CD4-positive, CD25-positive, alpha-beta regulatory T cell (primary cell): ENCODE measurements around the gene PCSK5. TPM values are rescaled to one million over a fixed set of nuclear protein-coding genes. Genes with fewer than 3 reads are reported as not detected.
"Not testable (repeated sequence)": the region's sequence is repeated elsewhere in the genome, so short reads cannot be mapped to it uniquely, and the experiment has no call there.

Source experiments
- ATAC-seq, 2 donors: fragments of 150-1000 bp; cut with Tn5 transposase; one replicate each; pipeline ENCODE4 v1.10.0; 2021; ENCODE audit warnings: low read depth in 2 of 2, moderate number of reproducible peaks in 2 of 2, moderate library complexity in 1 of 2
- DNase-seq, 3 donors: peaks; one replicate each; pipeline versions ENCODE4 v3.0.0 to v3.0.0-alpha.2; 2012 to 2022; ENCODE audit warnings: mixed read lengths in 1 of 3
- H3K27ac ChIP-seq: one replicate; pipeline ENCODE4 v1.7.0; 2013; ENCODE audit warnings: mild to moderate bottlenecking, low read length; ENCODE audit not compliant: insufficient read depth, poor library complexity, severe bottlenecking
- H3K27me3 ChIP-seq: one replicate; pipeline ENCODE4 v1.7.0; 2013; ENCODE audit warnings: low read length; ENCODE audit not compliant: control insufficient read depth, insufficient read depth
- H3K36me3 ChIP-seq: one replicate; pipeline ENCODE4 v1.7.0; 2013; ENCODE audit warnings: mild to moderate bottlenecking, low read length, moderate library complexity; ENCODE audit not compliant: control insufficient read depth, insufficient read depth
- H3K4me1 ChIP-seq: 2 replicates; pipeline ENCODE4 v1.7.0; 2013; ENCODE audit warnings: mild to moderate bottlenecking, low read length; ENCODE audit not compliant: insufficient read depth, control insufficient read depth, poor library complexity, severe bottlenecking
- H3K4me3 ChIP-seq: one replicate; pipeline ENCODE4 v1.7.0; 2013; ENCODE audit warnings: low read depth, mild to moderate bottlenecking, low read length, moderate library complexity
- H3K9me3 ChIP-seq, 2 experiments: 1 replicate in 1 of 2; 2 replicates in 1 of 2; pipeline ENCODE4 v1.7.0; 2013; ENCODE audit warnings: low read length in 2 of 2, mild to moderate bottlenecking in 1 of 2, moderate library complexity in 1 of 2; ENCODE audit not compliant: control insufficient read depth in 2 of 2
- H3K27ac Mint-ChIP-seq, 3 donors: one replicate each; pipeline ENCODE4 v1.8.0; 2020 to 2022; ENCODE audit warnings: mild to moderate bottlenecking in 3 of 3, mixed read lengths in 3 of 3, moderate library complexity in 2 of 3
- H3K27me3 Mint-ChIP-seq: one replicate; pipeline ENCODE4 v1.8.0; 2022; ENCODE audit warnings: mild to moderate bottlenecking, mixed read lengths
- H3K36me3 Mint-ChIP-seq: one replicate; pipeline ENCODE4 v1.8.0; 2020; ENCODE audit warnings: mixed read lengths
- H3K4me1 Mint-ChIP-seq, 4 donors: one replicate each; pipeline ENCODE4 v1.8.0; 2020 to 2022; ENCODE audit warnings: mixed read lengths in 4 of 4, mild to moderate bottlenecking in 1 of 4
- H3K4me3 Mint-ChIP-seq, 4 donors: one replicate each; pipeline ENCODE4 v1.8.0; 2020 to 2022; ENCODE audit warnings: mild to moderate bottlenecking in 4 of 4, mixed read lengths in 4 of 4, moderate library complexity in 3 of 4
- H3K9me3 Mint-ChIP-seq, 7 donors: one replicate each; pipeline ENCODE4 v1.8.0; 2020 to 2022; ENCODE audit warnings: mixed read lengths in 7 of 7, mild to moderate bottlenecking in 3 of 7, moderate library complexity in 2 of 7
- polyA plus RNA-seq, 4 donors: library from polyadenylated mRNA; unstranded; fragments of 300-500 nt; fragmentation: Illumina TruSeq; gene quantifications; one replicate each; pipeline ENCODE4 v1.2.3, GENCODE V29; 2021
- total RNA-seq: library from RNA; stranded (reverse); gene quantifications from one replicate; pipeline ENCODE4 v1.2.3, GENCODE V29; 2022

PCSK5 gene
- total and polyA plus RNA-seq, 5 donors from 2014 or later: 0.47 to 2.7 (median 2.0) TPM

- peaks cover 0 to 15% (median 0%) of the 10 kb centered on the region in 4 donors for H3K4me1 Mint-ChIP-seq
- H3K27ac Mint-ChIP-seq: no peak overlapping the region
- no peaks in the 10 kb centered on the region for H3K4me1 ChIP-seq
Measured at GRCh38 chr9:75957116-75957515, 66.6 kb downstream of the PCSK5 start.

DNA sequence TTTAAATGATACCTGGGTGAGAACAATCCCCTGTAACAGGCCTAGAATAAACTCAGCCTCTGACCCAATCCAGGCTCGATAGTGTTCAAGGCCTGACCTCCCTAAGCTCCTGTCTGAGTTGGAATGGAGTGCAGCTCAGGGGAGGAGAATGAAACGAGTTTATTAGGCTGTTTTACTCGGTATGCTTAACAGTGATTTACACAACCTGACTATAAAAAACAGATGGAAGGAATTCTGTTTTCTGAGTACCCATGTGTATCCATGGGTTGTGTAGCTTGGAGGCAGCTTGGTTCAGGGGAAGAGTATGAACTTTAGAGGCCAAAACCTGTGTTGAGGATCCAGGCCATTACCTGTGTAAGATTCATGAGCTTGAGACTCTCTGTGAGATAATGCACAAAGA is 67.8 kb downstream of the PCSK5 start:
- no peak for ATAC-seq
- Mint-ChIP-seq H3K4me3 (no peak overlapping the region), H3K27ac (no peak overlapping the region), H3K27me3 (no peaks in the 10 kb centered on the region), H3K36me3 (no peaks in the 10 kb centered on the region), H3K9me3 (peaks cover 0 to 1% (median 0%) of the 10 kb centered on the region in 7 donors), H3K4me1 (peaks cover 0 to 16% (median 0%) of the 10 kb centered on the region in 4 donors)
- Histone ChIP-seq H3K4me3 (no peak overlapping the region), H3K4me1 (no peaks in the 10 kb centered on the region), H3K27me3 (no peaks in the 10 kb centered on the region), H3K9me3 (no peaks in the 10 kb centered on the region), H3K36me3 (no peaks in the 10 kb centered on the region), H3K27ac (no peak overlapping the region)
- DNase-seq: no peak

More at GRCh38 chr9:75957116-75957515, 66.6 kb downstream of the PCSK5 start:
- DNase-seq (no peak), ATAC-seq (no peak)
- Histone ChIP-seq H3K36me3 (no peaks in the 10 kb centered on the region), H3K27me3 (no peaks in the 10 kb centered on the region), H3K9me3 (no peaks in the 10 kb centered on the region), H3K27ac (no peak overlapping the region), H3K4me3 (no peak overlapping the region)
- no peaks in the 10 kb centered on the region for H3K36me3 Mint-ChIP-seq
- peaks cover 0 to 1% (median 0%) of the 10 kb centered on the region in 7 donors for H3K9me3 Mint-ChIP-seq
- H3K27me3 Mint-ChIP-seq: no peaks in the 10 kb centered on the region
- H3K4me3 Mint-ChIP-seq: no peak overlapping the region

DNA sequence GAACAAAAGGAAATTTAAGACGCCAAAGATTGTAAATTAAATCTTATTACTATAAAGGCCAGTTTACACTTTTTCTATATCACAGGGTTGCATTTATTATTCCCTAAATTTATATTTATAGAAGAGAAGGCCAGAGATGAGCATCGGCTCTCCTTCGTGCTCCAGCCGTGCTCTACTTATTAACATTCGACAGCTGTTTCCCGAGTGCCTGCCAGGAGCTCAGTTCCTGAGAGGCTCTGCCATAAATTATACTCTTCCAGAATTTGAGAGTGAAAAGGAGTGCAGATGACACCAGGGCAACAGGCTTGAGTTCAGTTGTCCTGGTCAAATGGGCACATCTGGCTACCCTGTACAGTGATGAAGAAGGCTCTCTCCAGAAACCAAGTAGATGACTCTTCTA is 70.1 kb downstream of the PCSK5 start:
- no peaks in the 10 kb centered on the region for H3K4me1 ChIP-seq
- no peak overlapping the region for H3K27ac ChIP-seq
- DNase-seq (no peak), ATAC-seq (no peak)
- H3K27me3 ChIP-seq: no peaks in the 10 kb centered on the region
- peaks cover 0 to 4% (median 0%) of the 10 kb centered on the region in 7 donors for H3K9me3 Mint-ChIP-seq
- H3K4me3 Mint-ChIP-seq: no peak overlapping the region
- H3K27ac Mint-ChIP-seq: no peak overlapping the region
- no peak overlapping the region for H3K4me3 ChIP-seq
- peaks cover 3% of the 10 kb centered on the region for H3K36me3 Mint-ChIP-seq
- H3K27me3 Mint-ChIP-seq: no peaks in the 10 kb centered on the region
- no peaks in the 10 kb centered on the region for H3K9me3 ChIP-seq
- peaks cover 0 to 15% (median 0%) of the 10 kb centered on the region in 4 donors for H3K4me1 Mint-ChIP-seq
- no peaks in the 10 kb centered on the region for H3K36me3 ChIP-seq

GRCh38 chr9:75962013-75962661 is 71.7 kb downstream of the PCSK5 start:
- peaks cover 0 to 15% (median under 1%) of the 10 kb centered on the region in 4 donors for H3K4me1 Mint-ChIP-seq
- DNase-seq (no peak), ATAC-seq (no peak)
- H3K27me3 Mint-ChIP-seq: no peaks in the 10 kb centered on the region
- H3K36me3 ChIP-seq: no peaks in the 10 kb centered on the region
- no peaks in the 10 kb centered on the region for H3K4me1 ChIP-seq
- no peak overlapping the region for H3K4me3 Mint-ChIP-seq
- no peaks in the 10 kb centered on the region for H3K9me3 ChIP-seq
- peaks cover 0 to 4% (median 0%) of the 10 kb centered on the region in 7 donors for H3K9me3 Mint-ChIP-seq
- no peak overlapping the region for H3K4me3 ChIP-seq
- H3K36me3 Mint-ChIP-seq: peaks cover 4% of the 10 kb centered on the region
- H3K27ac ChIP-seq: no peak overlapping the region
- H3K27ac Mint-ChIP-seq: peak overlapping the region in 1 of 3 donors; percentile 59
- H3K27me3 ChIP-seq: no peaks in the 10 kb centered on the region

- no peak overlapping the region for H3K27ac Mint-ChIP-seq
- Histone ChIP-seq H3K4me1 (no peaks in the 10 kb centered on the region), H3K4me3 (no peak overlapping the region), H3K9me3 (no peaks in the 10 kb centered on the region), H3K36me3 (no peaks in the 10 kb centered on the region), H3K27me3 (no peaks in the 10 kb centered on the region), H3K27ac (no peak overlapping the region)
- H3K27me3 Mint-ChIP-seq: no peaks in the 10 kb centered on the region
- peaks cover 7% of the 10 kb centered on the region for H3K36me3 Mint-ChIP-seq
- no peak for DNase-seq
- no peak for ATAC-seq
- H3K9me3 Mint-ChIP-seq: peaks cover 0 to 4% (median 0%) of the 10 kb centered on the region in 7 donors
- H3K4me3 Mint-ChIP-seq: no peak overlapping the region
- peaks cover 0 to 15% (median under 1%) of the 10 kb centered on the region in 4 donors for H3K4me1 Mint-ChIP-seq
Measured at GRCh38 chr9:75962662-75963036, 72.2 kb downstream of the PCSK5 start.

DNA sequence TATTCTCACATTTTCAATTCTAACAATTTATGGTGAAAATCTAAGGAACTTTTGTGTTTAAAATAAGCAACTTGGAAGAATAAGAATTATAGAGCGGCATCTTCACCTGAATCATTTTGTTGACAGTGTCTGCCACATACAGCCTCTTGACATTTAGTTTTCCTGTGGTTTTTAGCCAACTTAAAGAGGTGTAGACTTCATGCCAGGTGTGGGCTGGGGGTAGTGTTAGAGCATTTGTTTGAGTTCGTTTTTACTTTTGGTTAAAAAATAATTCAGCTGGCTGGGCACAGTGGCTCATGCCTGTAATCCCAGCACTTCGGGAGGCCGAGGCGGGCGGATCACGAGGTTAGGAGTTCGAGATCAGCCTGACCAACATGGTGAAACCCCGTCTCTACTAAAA is 72.8 kb downstream of the PCSK5 start:
- not testable (repeated sequence) for H3K36me3 ChIP-seq, H3K36me3 Mint-ChIP-seq, H3K27me3 ChIP-seq, H3K4me1 ChIP-seq, H3K9me3 Mint-ChIP-seq, H3K27ac ChIP-seq, ATAC-seq, H3K4me3 Mint-ChIP-seq, H3K27me3 Mint-ChIP-seq, H3K27ac Mint-ChIP-seq, DNase-seq, H3K9me3 ChIP-seq, H3K4me3 ChIP-seq
- H3K4me1 Mint-ChIP-seq: peaks cover 0 to 15% (median under 1%) of the 10 kb centered on the region in 4 donors

GRCh38 chr9:75964427-75964826 is 74.0 kb downstream of the PCSK5 start:
- Histone ChIP-seq H3K27me3 (no peaks in the 10 kb centered on the region), H3K4me3 (no peak overlapping the region), H3K9me3 (no peaks in the 10 kb centered on the region), H3K4me1 (no peaks in the 10 kb centered on the region), H3K36me3 (no peaks in the 10 kb centered on the region), H3K27ac (no peak overlapping the region)
- Mint-ChIP-seq H3K4me3 (no peak overlapping the region), H3K9me3 (peaks cover 0 to 4% (median 0%) of the 10 kb centered on the region in 7 donors), H3K27ac (no peak overlapping the region), H3K36me3 (peaks cover 7% of the 10 kb centered on the region), H3K4me1 (peaks cover 0 to 14% (median under 1%) of the 10 kb centered on the region in 4 donors), H3K27me3 (no peaks in the 10 kb centered on the region)
- ATAC-seq: no peak
- DNase-seq: no peak

GRCh38 chr9:75965231-75965630 is 74.8 kb downstream of the PCSK5 start:
- H3K36me3 ChIP-seq: no peaks in the 10 kb centered on the region
- H3K36me3 Mint-ChIP-seq: peaks cover 7% of the 10 kb centered on the region
- DNase-seq (no peak), ATAC-seq (no peak)
- no peak overlapping the region for H3K4me3 ChIP-seq
- H3K9me3 Mint-ChIP-seq: peaks cover 0 to 4% (median 0%) of the 10 kb centered on the region in 7 donors
- H3K27me3 Mint-ChIP-seq: no peaks in the 10 kb centered on the region
- no peaks in the 10 kb centered on the region for H3K9me3 ChIP-seq
- H3K4me1 ChIP-seq: no peaks in the 10 kb centered on the region
- H3K4me1 Mint-ChIP-seq: peaks cover 0 to 13% (median under 1%) of the 10 kb centered on the region in 4 donors
- no peaks in the 10 kb centered on the region for H3K27me3 ChIP-seq
- no peak overlapping the region for H3K4me3 Mint-ChIP-seq
- no peak overlapping the region for H3K27ac Mint-ChIP-seq
- H3K27ac ChIP-seq: no peak overlapping the region
